Activated T-cell treated with anti-CD3 and anti-CD28 coated beads for 48 hours (primary cell): Measurements from ENCODE around the gene CKAP2.
A peak's percentile ranks its signal among the peaks of the same experiment; 100 is the strongest.
"Not testable (repeated sequence)": the region's sequence is repeated elsewhere in the genome, so short reads cannot be mapped to it uniquely, and the experiment has no call there.

Experiments used
- DNase-seq: peaks from one replicate; pipeline ENCODE4 v3.0.0-alpha.2; 2020; ENCODE audit warnings: low read depth

The CKAP2 gene

GRCh38 chr13:52454820-52455676 is at the start of gene CKAP2:
Gene CKAP2, plus strand, starts transcription at chr13:52455478. Its CDS starts 79 bp downstream, at chr13:52455557.
- peak; percentile 89 for DNase-seq

- no peak for DNase-seq
These were observed 49.3 kb upstream of the CKAP2 start, which contains the start of gene THSD1 for GRCh38 chr13:52405767-52406494. Gene THSD1, minus strand, starts transcription at chr13:52406172. Its CDS starts 3,572 bp downstream, at chr13:52402600.

- no peak for DNase-seq
These were observed 48.6 kb upstream of the CKAP2 start for GRCh38 chr13:52406629-52407028.

GRCh38 chr13:52407436-52407835 is 47.8 kb upstream of the CKAP2 start:
- DNase-seq = not testable (repeated sequence)

DNA sequence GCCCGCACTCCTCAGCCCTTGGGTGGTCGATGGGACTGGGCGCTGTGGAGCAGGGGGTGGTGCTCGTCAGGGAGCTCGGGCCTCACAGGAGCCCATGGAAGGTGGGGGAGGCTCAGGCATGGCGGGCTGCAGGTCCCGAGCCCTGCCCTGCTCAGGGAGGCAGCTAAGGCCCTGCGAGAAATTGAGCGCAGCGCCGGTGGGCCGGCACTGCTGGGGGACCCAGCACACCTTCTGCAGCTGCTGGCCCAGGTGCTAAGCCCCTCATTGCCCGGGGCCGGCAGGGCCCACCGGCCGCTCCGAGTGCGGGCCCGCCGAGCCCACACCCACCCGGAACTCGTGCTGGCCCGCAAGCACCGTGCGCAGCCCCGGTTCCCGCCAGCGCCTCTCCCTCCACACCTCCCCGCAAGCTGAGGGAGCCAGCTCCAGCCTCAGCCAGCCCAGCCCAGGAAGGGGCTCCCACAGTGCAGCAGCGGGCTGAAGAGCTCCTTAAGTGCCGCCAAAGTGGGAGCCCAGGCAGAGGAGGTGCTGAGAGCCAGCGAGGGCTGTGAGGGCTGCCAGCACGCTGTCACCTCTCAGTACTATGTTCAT is 47.1 kb upstream of the CKAP2 start:
- not testable (repeated sequence) for DNase-seq

DNA sequence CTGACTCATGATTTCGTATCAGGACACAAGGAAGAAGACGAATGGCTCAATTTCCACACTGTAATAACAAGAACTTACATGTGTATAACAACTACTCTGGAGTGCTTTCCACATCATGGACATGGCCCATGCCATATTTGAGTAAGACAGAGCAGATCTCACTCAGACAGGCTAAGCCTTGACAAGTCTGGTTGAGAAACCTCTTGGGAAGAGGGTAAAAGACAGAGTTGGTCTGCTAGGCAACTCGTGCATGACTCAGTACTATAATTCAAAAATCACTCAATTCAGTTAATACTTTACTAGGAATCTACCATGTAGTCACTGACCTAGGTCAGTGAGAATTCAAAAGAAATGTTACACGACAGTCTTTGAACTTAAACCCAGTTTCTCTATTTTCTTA is 43.6 kb upstream of the CKAP2 start:
- DNase-seq = no peak

GRCh38 chr13:52412128-52412527 is 43.1 kb upstream of the CKAP2 start:
- DNase-seq = no peak

GRCh38 chr13:52414051-52414450 is 41.2 kb upstream of the CKAP2 start:
- DNase-seq = no peak

- DNase-seq = no peak
These were observed 40.3 kb upstream of the CKAP2 start for GRCh38 chr13:52414963-52415362.

- no peak for DNase-seq
These were observed 36.2 kb upstream of the CKAP2 start for GRCh38 chr13:52419080-52419479.

- DNase-seq = no peak
These were observed 34.1 kb upstream of the CKAP2 start for GRCh38 chr13:52421216-52421615.

- DNase-seq = no peak
These were observed 27.0 kb upstream of the CKAP2 start for GRCh38 chr13:52428295-52428694.

- no peak for DNase-seq
These were observed 22.8 kb upstream of the CKAP2 start for GRCh38 chr13:52432456-52432855.

GRCh38 chr13:52446265-52446664 is 9.0 kb upstream of the CKAP2 start:
- DNase-seq = no peak

GRCh38 chr13:52447354-52447753 is 7.9 kb upstream of the CKAP2 start:
- no peak for DNase-seq

GRCh38 chr13:52447815-52448552 is 7.3 kb upstream of the CKAP2 start:
- no peak for DNase-seq

DNA sequence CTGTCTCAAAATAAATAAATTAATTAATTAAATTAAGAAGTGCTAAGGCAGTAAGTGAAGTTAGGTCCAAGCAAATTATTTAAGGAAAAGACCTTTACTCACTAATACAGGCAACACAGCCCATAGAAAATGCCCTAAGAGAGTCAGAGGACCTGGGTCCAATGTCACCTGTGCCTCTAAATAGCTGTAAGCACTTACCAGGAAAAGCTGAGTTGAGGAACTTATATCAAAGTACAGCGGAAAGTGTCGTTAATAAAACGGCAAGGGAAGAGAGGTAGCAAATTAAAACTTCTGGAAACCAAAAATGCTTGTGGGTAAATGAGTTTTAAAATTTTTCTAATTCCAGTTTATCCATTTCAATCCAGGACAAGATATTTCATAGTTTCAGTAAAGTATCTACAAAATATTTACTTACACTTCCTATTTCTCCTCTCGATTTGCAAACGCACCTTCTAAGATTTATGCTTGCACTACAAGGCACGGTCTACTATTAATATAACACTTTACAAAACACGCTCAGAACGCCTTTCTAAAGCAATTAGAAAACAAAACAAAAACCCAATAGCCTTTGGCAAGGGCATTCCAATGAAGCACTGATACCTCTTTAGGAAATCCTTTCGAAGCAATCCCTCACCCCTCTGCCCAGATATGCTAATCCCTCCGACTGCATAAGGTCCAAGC is 5.8 kb upstream of the CKAP2 start:
- DNase-seq = no peak

DNA sequence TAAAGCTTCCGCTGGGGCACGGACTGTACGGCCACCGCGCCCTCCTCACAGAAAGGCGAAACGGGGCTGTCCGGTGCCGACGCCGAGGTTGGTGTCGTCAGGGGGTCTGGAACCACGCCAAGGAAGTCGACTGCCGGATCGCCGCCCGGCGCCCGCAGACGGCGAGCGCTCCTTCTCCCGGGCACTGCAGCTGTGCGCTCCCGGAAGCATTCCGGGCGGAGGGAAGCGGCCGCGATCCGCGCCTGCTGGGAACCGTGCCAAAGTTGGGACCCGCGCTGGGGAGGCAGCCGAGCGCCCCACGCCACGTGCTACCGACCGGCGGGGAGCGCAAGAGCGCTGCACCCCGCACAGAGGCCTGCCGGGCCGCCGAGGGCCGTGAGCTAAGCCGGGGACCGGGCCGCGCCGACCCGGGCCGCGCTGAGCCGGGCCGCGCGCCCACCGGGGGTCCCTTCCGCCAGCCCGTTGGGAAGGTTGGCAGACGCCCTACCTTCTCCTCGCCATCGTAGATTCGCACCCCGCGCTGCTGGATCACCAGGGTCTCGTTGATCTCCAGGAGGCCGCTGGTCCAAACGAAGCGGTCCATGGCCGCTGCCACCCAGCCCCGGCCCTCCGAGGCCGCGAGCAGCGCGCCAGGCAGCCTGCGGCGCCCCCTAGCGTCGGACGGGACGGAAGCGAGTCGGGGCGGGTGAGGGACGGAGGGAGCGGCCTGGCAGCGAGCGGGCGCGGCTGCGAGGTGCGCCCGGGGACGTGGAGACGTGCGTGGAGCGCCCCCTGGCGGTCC is 5.1 kb upstream of the CKAP2 start, which contains the start of gene VPS36:
Gene VPS36 (minus strand): TSS at position 623 of the 781 bp plus-strand sequence. CDS start 40 bp downstream, at position 583.
- DNase-seq = peak; percentile 96

DNA sequence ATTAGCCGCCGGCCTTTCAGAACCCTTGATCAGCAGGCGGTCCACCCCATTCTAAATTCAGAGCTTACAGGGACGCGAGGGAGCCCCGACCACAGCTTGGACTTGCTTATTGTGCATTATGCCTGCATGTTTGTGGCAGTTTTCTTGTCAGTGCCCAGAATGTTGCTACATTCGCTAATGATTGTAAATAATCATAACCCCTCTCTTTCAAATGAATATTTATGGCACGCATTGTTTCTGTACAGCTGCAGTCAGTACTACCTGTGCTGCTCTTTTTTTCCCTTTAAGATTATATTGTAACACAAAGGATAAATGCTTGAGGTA is 4.5 kb upstream of the CKAP2 start:
- no peak for DNase-seq

DNA sequence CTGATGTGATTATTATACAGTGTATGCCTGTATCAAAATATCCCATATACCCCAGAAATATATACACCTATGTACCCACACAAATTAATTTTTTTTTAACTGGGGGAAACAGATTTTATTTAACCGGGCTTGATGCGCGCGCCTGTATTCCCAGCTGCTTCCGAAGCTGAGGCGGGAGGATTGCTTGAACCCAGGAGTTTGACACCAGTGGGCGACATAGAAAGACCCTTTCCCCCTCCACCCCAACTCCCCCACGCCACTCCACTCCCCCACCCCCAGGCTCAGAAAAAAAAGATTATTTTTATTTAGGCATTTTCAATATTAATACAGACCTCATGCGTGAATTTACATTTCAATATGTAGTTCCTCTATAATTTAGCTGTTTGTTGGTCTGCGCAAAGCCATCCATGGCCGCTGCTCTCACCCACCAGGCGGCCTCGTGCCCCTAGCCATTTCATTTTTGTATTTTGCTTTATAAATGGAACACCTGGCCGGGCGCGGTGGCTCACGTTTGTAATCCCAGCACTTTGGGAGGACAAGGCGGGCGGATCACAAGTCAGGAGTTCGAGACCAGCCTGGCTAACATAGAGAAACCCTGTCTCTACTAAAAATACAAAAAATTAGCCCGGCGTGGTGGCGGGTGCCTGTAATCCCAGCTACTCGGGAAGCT is 4.0 kb upstream of the CKAP2 start:
- no peak for DNase-seq
